Measurements from ENCODE around the gene WBP1L.
"Not testable (repeated sequence)": the region's sequence is repeated elsewhere in the genome, so short reads cannot be mapped to it uniquely, and the experiment has no call there.

Gene WBP1L

GRCh38 chr10:102850025-102850518 is 106.3 kb downstream of the WBP1L start:
- no peak for DNase-seq

- DNase-seq = not testable (repeated sequence)
These were observed 109.5 kb downstream of the WBP1L start for GRCh38 chr10:102853237-102853636.

GRCh38 chr10:102855731-102856436 is 112.1 kb downstream of the WBP1L start:
- DNase-seq = not testable (repeated sequence)

GRCh38 chr10:102856758-102857424 is 113.1 kb downstream of the WBP1L start:
- no peak for DNase-seq

GRCh38 chr10:102859911-102860310 is 116.2 kb downstream of the WBP1L start:
- DNase-seq = no peak

- no peak for DNase-seq
These were observed 119.9 kb downstream of the WBP1L start for GRCh38 chr10:102863660-102864059.

GRCh38 chr10:102865620-102866019 is 121.9 kb downstream of the WBP1L start:
- DNase-seq = no peak
